ENCODE measurements around the gene ZBTB38. TPM values are rescaled to one million over a fixed set of nuclear protein-coding genes. Genes with fewer than 3 reads are reported as not detected.

Gene ZBTB38
- total and polyA plus RNA-seq, 2 of the 13 experiments (the other 11 are each of a cell fraction or from before 2014, with no cell fraction given), result 26.8 to 51.7 TPM

- TF ChIP-seq, protein P1, sequence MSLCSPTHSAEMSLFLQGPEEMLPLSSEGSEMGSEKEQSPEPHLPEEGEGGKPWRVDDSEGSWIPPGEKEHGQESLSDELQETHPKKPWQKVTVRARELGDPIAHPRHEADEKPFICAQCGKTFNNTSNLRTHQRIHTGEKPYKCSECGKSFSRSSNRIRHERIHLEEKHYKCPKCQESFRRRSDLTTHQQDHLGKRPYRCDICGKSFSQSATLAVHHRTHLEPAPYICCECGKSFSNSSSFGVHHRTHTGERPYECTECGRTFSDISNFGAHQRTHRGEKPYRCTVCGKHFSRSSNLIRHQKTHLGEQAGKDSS (CRISPR knock-in tag; IDR thresholded peaks at IDR 0.05; ENCODE audit: borderline replicate concordance, low read depth), result no peak
- TF ChIP-seq ZMYM4 (CRISPR knock-in tag; IDR thresholded peaks at IDR 0.05), result peak; percentile 53; the same call in 1 of the 2 replicates
- no peak for TF ChIP-seq HOXA9 (CRISPR knock-in tag; IDR thresholded peaks at IDR 0.05; ENCODE audit: borderline replicate concordance)
- no peak for TF ChIP-seq ZNF180 (CRISPR knock-in tag; IDR thresholded peaks at IDR 0.05; ENCODE audit: borderline replicate concordance, low read depth)
- TF ChIP-seq ZSCAN22 (CRISPR knock-in tag; IDR thresholded peaks at IDR 0.05), result no peak
- no peak for TF ChIP-seq MBD4 (IDR thresholded peaks at IDR 0.05; ENCODE audit: borderline replicate concordance, low read length)
- TF ChIP-seq ZHX1 (CRISPR knock-in tag; IDR thresholded peaks at IDR 0.05; ENCODE audit: low read depth), result no peak
- no peak for TF ChIP-seq ZNF772 (CRISPR knock-in tag; IDR thresholded peaks at IDR 0.05)
- TF ChIP-seq ZFP90 (CRISPR knock-in tag; IDR thresholded peaks at IDR 0.05; ENCODE audit: borderline replicate concordance), result no peak
- no peak for TF ChIP-seq GTF2F1 (IDR thresholded peaks at IDR 0.05; ENCODE audit: low read length)
- TF ChIP-seq PATZ1 (CRISPR knock-in tag; IDR thresholded peaks at IDR 0.05), result no peak
- TF ChIP-seq, protein P2, sequence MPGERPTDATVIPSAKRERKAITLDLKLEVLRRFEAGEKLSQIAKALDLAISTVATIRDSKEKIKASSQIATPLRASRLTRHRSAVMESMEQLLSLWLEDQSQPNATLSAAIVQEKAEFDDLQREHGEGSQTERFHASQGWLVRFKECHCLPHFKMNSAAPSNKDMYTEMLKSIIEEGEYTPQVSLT (CRISPR knock-in tag; IDR thresholded peaks at IDR 0.05; ENCODE audit: borderline replicate concordance, low read depth), result no peak
- no peak for TF ChIP-seq ZNF484 (CRISPR knock-in tag; IDR thresholded peaks at IDR 0.05; ENCODE audit: borderline replicate concordance, low read depth)
- peak; percentile 59 for TF ChIP-seq SUZ12 (IDR thresholded peaks at IDR 0.05; ENCODE audit: low read depth, low read length)
- TF ChIP-seq ZNF446 (CRISPR knock-in tag; IDR thresholded peaks at IDR 0.05), result no peak
- TF ChIP-seq, protein P3, sequence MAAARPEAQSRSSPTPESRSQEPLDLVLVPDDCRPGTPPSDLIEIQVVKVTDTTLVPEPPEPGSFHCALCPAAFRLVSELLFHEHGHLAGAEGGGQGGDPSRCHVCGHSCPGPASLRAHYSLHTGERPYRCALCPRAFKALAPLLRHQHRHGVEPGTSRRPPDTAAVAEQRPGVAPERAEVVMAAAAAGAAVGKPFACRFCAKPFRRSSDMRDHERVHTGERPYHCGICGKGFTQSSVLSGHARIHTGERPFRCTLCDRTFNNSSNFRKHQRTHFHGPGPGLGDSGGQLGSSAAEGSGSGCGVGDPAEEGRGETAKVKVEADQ (CRISPR knock-in tag; IDR thresholded peaks at IDR 0.05; ENCODE audit: borderline replicate concordance), result no peak
- TF ChIP-seq MLXIP (CRISPR knock-in tag; IDR thresholded peaks at IDR 0.05; ENCODE audit: borderline replicate concordance), result no peak
These were observed 1.8 kb downstream of the ZBTB38 start (continued) for GRCh38 chr3:141370065-141370533.

Measured in HepG2 (cell line).